ENCODE results near the gene EMILIN2. TPM values are rescaled to one million over a fixed set of nuclear protein-coding genes. Genes with fewer than 3 reads are reported as not detected.
"Not testable (repeated sequence)": the region's sequence is repeated elsewhere in the genome, so short reads cannot be mapped to it uniquely, and the experiment has no call there.

Gene EMILIN2
- total and polyA plus RNA-seq, 2 of the 8 experiments (the other 6 are each of a cell fraction or from before 2014, with no cell fraction given), result 6.0 to 7.5 TPM

- not testable (repeated sequence) for H4K20me1 ChIP-seq (replicated peaks in 1 of 2; ENCODE audit: control insufficient read depth in 1 of 2, insufficient read depth in 2 of 2, low read length in 2 of 2); H3K56ac ChIP-seq (replicated peaks; ENCODE audit: insufficient read length, low read depth, low read length); H3K79me2 ChIP-seq (ENCODE audit: control insufficient read depth in 1 of 2, insufficient read depth in 2 of 2, low read length in 2 of 2); H4K91ac ChIP-seq (replicated peaks; ENCODE audit: insufficient read length, low read length); H2BK5ac ChIP-seq (ENCODE audit: low read depth, low read length); H2AK5ac ChIP-seq (ENCODE audit: low read depth, low read length); FAIRE-seq; H3K18ac ChIP-seq (ENCODE audit: extremely low read depth, low read length); H3K9ac ChIP-seq (replicated peaks in 1 of 4; ENCODE audit: extremely low read depth in 1 of 4, low read depth in 3 of 4, low read length in 3 of 4); H2BK120ac ChIP-seq (replicated peaks; ENCODE audit: low read depth, low read length); DNase-seq (ENCODE audit: low read depth in 1 of 2, low spot score in 2 of 2); H3K9me3 ChIP-seq (ENCODE audit: insufficient read depth in 2 of 2, low read depth in 1 of 2, low read length in 1 of 2); H2AFZ ChIP-seq (ENCODE audit: low read length); H4K5ac ChIP-seq (ENCODE audit: insufficient read length, low read depth, low read length); H3K14ac ChIP-seq (ENCODE audit: insufficient read length); H3K4me3 ChIP-seq (ENCODE audit: extremely low read depth in 1 of 4, insufficient read depth in 2 of 4, low read depth in 3 of 4, low read length in 4 of 4); H3K79me1 ChIP-seq (ENCODE audit: low read depth, low read length); H4K8ac ChIP-seq (ENCODE audit: extremely low read depth, insufficient read depth, low read length); H3K23me2 ChIP-seq (ENCODE audit: low read depth, low read length); H3K4me1 ChIP-seq (replicated peaks in 1 of 4; ENCODE audit: control insufficient read depth in 3 of 4, insufficient read depth in 4 of 4, low read length in 3 of 4); H2BK15ac ChIP-seq (ENCODE audit: low read length); H3K27me3 ChIP-seq (replicated peaks in 1 of 4; ENCODE audit: control insufficient read depth in 3 of 4, extremely low read depth in 1 of 4, insufficient read depth in 3 of 4, low read length in 3 of 4); H2BK20ac ChIP-seq (ENCODE audit: low read length); H3K4ac ChIP-seq (replicated peaks; ENCODE audit: insufficient read length, low read depth, low read length); H3K23ac ChIP-seq (ENCODE audit: insufficient read length)
- peaks cover 0 to 23% (median 7%) of the 10 kb centered on the region in 4 experiments; a peak in 7 of 8 replicates for H3K36me3 ChIP-seq (ENCODE audit: control insufficient read depth in 2 of 4, insufficient read depth in 4 of 4, low read length in 3 of 4)
- ChIA-PET CTCF (ENCODE audit: partially characterized antibody) (interaction anchor here (0.6 to 2.0 kb wide), 4 partner anchors 11 to 516 kb away, joined by 3 to 6 read pairs (median 4); no protein-coding TSS in a partner anchor), POLR2A (ENCODE audit: partially characterized antibody) (interaction anchor here (0.6 to 1.3 kb wide), 5 partner anchors 8 to 332 kb away, joined by 3 to 5 read pairs (median 4); partner anchors contain the start of gene MYL12A)
- H3K27ac ChIP-seq (ENCODE audit: low read depth, low read length), result 0 out of 2 replicates have a peak overlapping the region, but pooled peaks have one; percentile 62
- peak overlapping the region in 1 of 2 experiments; percentile 27; a peak in 1 of 4 replicates for H3K4me2 ChIP-seq (ENCODE audit: insufficient read depth in 1 of 2, low read depth in 2 of 2, low read length in 2 of 2)
- H2BK12ac ChIP-seq (ENCODE audit: low read depth, low read length), result peak overlapping the region; percentile 1; the same call in 1 of the 2 replicates
- 91% methylated on average over 16 of the region's 16 CpGs; no CpG with 5 or more reads in 1 of the 2 experiments for WGBS, 2 experiments (ENCODE audit: extremely low coverage in 1 of 2, insufficient coverage in 1 of 2, insufficient read length in 1 of 2, insufficient replicate concordance in 2 of 2, low coverage in 1 of 2, low lambda C conversion rate in 2 of 2, missing lambda C conversion rate in 1 of 2)
Observed at GRCh38 chr18:2915486-2915885, 68.7 kb downstream of the EMILIN2 start.
